ENCODE data around the gene ZSCAN12. TPM values are rescaled to one million over a fixed set of nuclear protein-coding genes. Genes with fewer than 3 reads are reported as not detected.

The ZSCAN12 gene
- total and polyA plus RNA-seq, 8 donors, result 1.1 to 10.5 (median 3.5) TPM

GRCh38 chr6:28443112-28443773 is 43.7 kb upstream of the ZSCAN12 start, which contains the start of gene ZSCAN23:
Gene ZSCAN23, minus strand, starts transcription at chr6:28443491. Its CDS starts 7,225 bp downstream, at chr6:28436266.
- H3K4me1 ChIP-seq, result peaks cover 0 to 21% (median 10%) of the 10 kb centered on the region in 4 donors
- peaks cover 0 to 49% (median 18%) of the 10 kb centered on the region in 3 donors for H3K27me3 ChIP-seq
- H3K36me3 ChIP-seq, result no peaks in the 10 kb centered on the region
- TF ChIP-seq POLR2AphosphoS5 (IDR thresholded peaks at IDR 0.05) (peak; percentile 52 to 66 (median 59)), CTCF (IDR thresholded peaks at IDR 0.05) (no peak)
- H3K4me3 ChIP-seq, result peak within 1 kb of the TSS; percentile 56 to 79 (median 62)
- H3K27ac ChIP-seq, result peak within 1 kb of the TSS in 4 of 5 donors; percentile 20 to 81 (median 38)
- peaks cover 0 to 9% (median 0%) of the 10 kb centered on the region in 4 donors for H3K9me3 ChIP-seq
- intact Hi-C loops (cut with DNase I; ENCODE audit: low total_unique reads), result no loop called here
- peak; percentile 75 to 95 for DNase-seq
- 2 to 9% (median 2%) methylated on average over 30 to 32 of the region's 32 CpGs for WGBS, 5 donors

- H3K4me1 ChIP-seq, result peaks cover 0 to 21% (median 10%) of the 10 kb centered on the region in 4 donors
- peaks cover 0 to 44% (median 18%) of the 10 kb centered on the region in 3 donors for H3K27me3 ChIP-seq
- TF ChIP-seq POLR2AphosphoS5 (IDR thresholded peaks at IDR 0.05) (no peak), EP300 (IDR thresholded peaks at IDR 0.05) (no peak), POLR2A (IDR thresholded peaks at IDR 0.05) (no peak)
- DNase-seq, result peak in 1 of 2 donors; percentile 6
- H3K27ac ChIP-seq, result no peak overlapping the region
- WGBS, 5 donors, result 51 to 60% (median 57%) methylated on average over 7 of the region's 7 CpGs
- peaks cover 0 to 9% (median 0%) of the 10 kb centered on the region in 4 donors for H3K9me3 ChIP-seq
- intact Hi-C loops (cut with DNase I; ENCODE audit: low total_unique reads), result no loop called here
- peak overlapping the region; percentile 56 to 79 (median 62) for H3K4me3 ChIP-seq
- H3K36me3 ChIP-seq, result no peaks in the 10 kb centered on the region
These were observed 43.0 kb upstream of the ZSCAN12 start for GRCh38 chr6:28442586-28442985.

- DNase-seq, result no peak
- H3K4me3 ChIP-seq, result no peak overlapping the region
- H3K4me1 ChIP-seq, result no peaks in the 10 kb centered on the region
- TF ChIP-seq CTCF (IDR thresholded peaks at IDR 0.05) (no peak), EP300 (IDR thresholded peaks at IDR 0.05) (no peak), POLR2AphosphoS5 (IDR thresholded peaks at IDR 0.05) (no peak), POLR2A (IDR thresholded peaks at IDR 0.05) (no peak)
- no peaks in the 10 kb centered on the region for H3K27me3 ChIP-seq
- intact Hi-C loops (cut with DNase I; ENCODE audit: low total_unique reads), result no loop called here
- H3K27ac ChIP-seq, result no peak overlapping the region
- 74 to 92% (median 84%) methylated on average over 3 of the region's 3 CpGs for WGBS, 5 donors
- H3K36me3 ChIP-seq, result peaks cover 0 to 22% (median 9%) of the 10 kb centered on the region in 4 donors
- H3K9me3 ChIP-seq, result no peaks in the 10 kb centered on the region
These were observed 36.9 kb upstream of the ZSCAN12 start for GRCh38 chr6:28436404-28436803.

- no peak overlapping the region for H3K4me3 ChIP-seq
- DNase-seq, result no peak
- intact Hi-C loops (cut with DNase I; ENCODE audit: low total_unique reads), result no loop called here
- TF ChIP-seq POLR2AphosphoS5 (IDR thresholded peaks at IDR 0.05) (no peak), CTCF (IDR thresholded peaks at IDR 0.05) (no peak), EP300 (IDR thresholded peaks at IDR 0.05) (no peak), POLR2A (IDR thresholded peaks at IDR 0.05) (no peak)
- H3K36me3 ChIP-seq, result peaks cover 0 to 22% (median 9%) of the 10 kb centered on the region in 4 donors
- H3K27ac ChIP-seq, result no peak overlapping the region
- H3K4me1 ChIP-seq, result no peaks in the 10 kb centered on the region
- H3K9me3 ChIP-seq, result no peaks in the 10 kb centered on the region
- H3K27me3 ChIP-seq, result peaks cover 0 to 5% (median 0%) of the 10 kb centered on the region in 3 donors
These were observed 33.6 kb upstream of the ZSCAN12 start for GRCh38 chr6:28433119-28433518.

DNA sequence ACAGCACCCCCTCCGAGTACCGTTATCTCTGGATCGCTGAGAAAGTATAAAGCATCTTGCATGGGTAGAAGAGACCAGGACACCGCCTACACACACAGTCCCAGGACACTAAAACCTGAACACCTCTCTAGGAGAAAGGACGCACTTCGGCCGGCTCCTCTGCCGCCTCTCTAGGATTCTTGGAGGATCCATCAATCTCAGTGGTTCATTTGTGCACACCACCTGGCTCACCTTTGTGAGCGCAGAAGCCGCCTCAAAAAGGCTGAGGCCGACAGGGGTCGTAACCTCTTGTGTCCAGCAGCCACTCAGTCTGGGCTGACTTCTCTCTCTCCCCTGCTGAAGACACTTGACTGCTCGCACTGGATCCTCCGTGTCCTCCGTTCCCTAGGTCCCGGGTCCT is 30.2 kb upstream of the ZSCAN12 start:
- DNase-seq, result no peak
- H3K4me1 ChIP-seq, result no peaks in the 10 kb centered on the region
- H3K4me3 ChIP-seq, result no peak overlapping the region
- H3K27ac ChIP-seq, result no peak overlapping the region
- intact Hi-C loops (cut with DNase I; ENCODE audit: low total_unique reads), result no loop called here
- H3K9me3 ChIP-seq, result peaks cover 0 to 7% (median 6%) of the 10 kb centered on the region in 4 donors
- peaks cover 0 to 5% (median 0%) of the 10 kb centered on the region in 3 donors for H3K27me3 ChIP-seq
- 89 to 94% (median 91%) methylated on average over 11 to 16 of the region's 16 CpGs for WGBS, 5 donors
- H3K36me3 ChIP-seq, result peaks cover 0 to 14% (median 6%) of the 10 kb centered on the region in 4 donors
- TF ChIP-seq POLR2AphosphoS5 (IDR thresholded peaks at IDR 0.05) (no peak), CTCF (IDR thresholded peaks at IDR 0.05) (no peak)

All from stomach (tissue), 9 donors.